ENCODE results near the gene ATF7.

The ATF7 gene

GRCh38 chr12:53466640-53467039 lies 159.5 kb downstream of the ATF7 start:
- Histone ChIP-seq H3K27ac (replicated peaks) (no peak overlapping the region; the same call in 1 of the 2 replicates), H3K4me3 (replicated peaks; ENCODE audit: insufficient read depth, low read length) (no peak overlapping the region)
- TF ChIP-seq POLR2AphosphoS5 (IDR thresholded peaks at IDR 0.05; ENCODE audit: low read depth) (no peak), SPI1 (IDR thresholded peaks at IDR 0.05; ENCODE audit: borderline replicate concordance, low read depth) (no peak), CTCF (IDR thresholded peaks at IDR 0.05; ENCODE audit: insufficient read depth, low read length) (no peak)

GRCh38 chr12:53465679-53466078 lies 160.5 kb downstream of the ATF7 start:
- TF ChIP-seq REST (IDR thresholded peaks at IDR 0.05; ENCODE audit: insufficient replicate concordance, low read depth): no peak
- TF ChIP-seq POLR2AphosphoS5 (IDR thresholded peaks at IDR 0.05; ENCODE audit: low read depth): no peak
- TF ChIP-seq CTCF (IDR thresholded peaks at IDR 0.05; ENCODE audit: insufficient read depth, low read length): no peak
- no peak for TF ChIP-seq GABPA (IDR thresholded peaks at IDR 0.05; ENCODE audit: low read depth)
- no peak for TF ChIP-seq SPI1 (IDR thresholded peaks at IDR 0.05; ENCODE audit: borderline replicate concordance, low read depth)
- no peak overlapping the region for H3K4me3 ChIP-seq (replicated peaks; ENCODE audit: insufficient read depth, low read length)

More at GRCh38 chr12:53466640-53467039, 159.5 kb downstream of the ATF7 start:
- no peak for DNase-seq (ENCODE audit: low read depth in 1 of 2, low spot score in 1 of 2)
- no peaks in the 10 kb centered on the region for H3K27me3 ChIP-seq (ENCODE audit: insufficient read depth, poor library complexity, severe bottlenecking)

GRCh38 chr12:53464685-53465418 lies 161.3 kb downstream of the ATF7 start:
- no peak for DNase-seq (ENCODE audit: low read depth in 1 of 2, low spot score in 1 of 2)
- no peak for TF ChIP-seq POLR2AphosphoS5 (IDR thresholded peaks at IDR 0.05; ENCODE audit: low read depth)
- no peak for TF ChIP-seq CTCF (IDR thresholded peaks at IDR 0.05; ENCODE audit: insufficient read depth, low read length)
- no peak for TF ChIP-seq SPI1 (IDR thresholded peaks at IDR 0.05; ENCODE audit: borderline replicate concordance, low read depth)
- no peak for TF ChIP-seq REST (IDR thresholded peaks at IDR 0.05; ENCODE audit: insufficient replicate concordance, low read depth)
- no peak for TF ChIP-seq GABPA (IDR thresholded peaks at IDR 0.05; ENCODE audit: low read depth)
- H3K27ac ChIP-seq (replicated peaks): no peak overlapping the region
- H3K27me3 ChIP-seq (ENCODE audit: insufficient read depth, poor library complexity, severe bottlenecking): no peaks in the 10 kb centered on the region
- H3K4me3 ChIP-seq (replicated peaks; ENCODE audit: insufficient read depth, low read length): no peak overlapping the region

More at GRCh38 chr12:53465679-53466078, 160.5 kb downstream of the ATF7 start:
- Histone ChIP-seq H3K27ac (replicated peaks) (no peak overlapping the region), H3K27me3 (ENCODE audit: insufficient read depth, poor library complexity, severe bottlenecking) (no peaks in the 10 kb centered on the region)
- DNase-seq (ENCODE audit: low read depth in 1 of 2, low spot score in 1 of 2): no peak

Data from HL-60 (cell line).